HG02970 (cell line): Measurements from ENCODE around the gene PPARGC1A.

Experiments used
- ATAC-seq: cut with Tn5 transposase; IDR thresholded peaks from one replicate; pipeline ENCODE4 v1.9.1; 2021; ENCODE audit warnings: mild to moderate bottlenecking, moderate library complexity, moderate number of reproducible peaks; ENCODE audit not compliant: unreplicated experiment, low FRiP score

Gene PPARGC1A

DNA sequence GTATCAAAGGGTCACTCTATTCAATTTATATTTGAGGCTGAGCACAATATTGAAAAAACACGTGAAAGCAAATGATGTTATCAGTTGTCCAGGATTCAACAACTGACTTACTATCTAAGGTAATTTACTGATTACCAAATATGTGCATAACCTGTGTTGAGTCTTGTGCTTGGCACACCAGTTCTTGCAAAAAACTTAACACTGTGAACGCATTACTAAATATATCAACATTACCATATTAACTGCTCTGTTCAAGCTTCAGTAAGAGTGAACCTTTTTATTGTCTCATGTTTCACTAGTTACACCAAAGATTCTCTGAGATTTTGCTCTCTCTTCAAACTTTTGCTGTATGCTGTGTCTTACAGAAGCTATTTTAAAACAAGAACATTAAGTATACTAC is 38.4 kb downstream of the PPARGC1A start:
- no peak for ATAC-seq

DNA sequence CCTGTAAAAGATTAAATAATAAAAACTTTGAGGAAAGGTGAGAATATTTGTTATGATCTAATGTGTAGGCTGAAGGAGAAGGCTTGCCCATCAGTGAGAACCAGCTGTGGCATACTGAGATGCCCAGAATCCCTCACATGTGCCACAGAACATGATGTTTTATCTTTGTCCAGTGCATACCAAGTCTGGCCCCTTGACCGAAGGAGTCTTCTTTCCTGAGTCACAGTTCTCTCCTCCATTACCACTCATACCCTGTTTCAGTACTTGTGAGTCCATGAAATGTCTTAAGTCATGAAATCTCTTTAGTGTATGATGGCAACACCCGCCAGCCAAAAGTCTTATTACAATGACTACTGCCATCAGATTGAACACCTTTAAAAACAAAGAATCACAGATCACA is 42.7 kb downstream of the PPARGC1A start:
- ATAC-seq = no peak

DNA sequence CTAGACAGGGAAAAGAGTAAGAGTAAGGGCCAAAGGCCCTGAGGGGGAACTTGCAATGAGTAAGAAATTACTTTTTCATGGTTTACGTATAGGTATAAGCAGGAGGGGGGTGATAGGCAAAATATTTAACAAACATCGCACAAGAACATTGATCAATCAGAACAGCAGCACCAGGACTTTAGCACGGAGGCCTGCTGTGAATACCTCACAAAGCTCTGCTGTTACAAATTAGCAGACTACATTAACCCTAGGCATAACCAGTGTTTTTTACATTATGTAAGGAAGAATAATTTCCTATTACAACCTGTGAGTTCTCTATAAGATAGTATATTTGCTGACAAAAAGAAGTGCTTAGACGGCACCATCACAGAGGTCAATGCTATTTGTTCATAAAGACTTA is 44.9 kb downstream of the PPARGC1A start:
- no peak for ATAC-seq

DNA sequence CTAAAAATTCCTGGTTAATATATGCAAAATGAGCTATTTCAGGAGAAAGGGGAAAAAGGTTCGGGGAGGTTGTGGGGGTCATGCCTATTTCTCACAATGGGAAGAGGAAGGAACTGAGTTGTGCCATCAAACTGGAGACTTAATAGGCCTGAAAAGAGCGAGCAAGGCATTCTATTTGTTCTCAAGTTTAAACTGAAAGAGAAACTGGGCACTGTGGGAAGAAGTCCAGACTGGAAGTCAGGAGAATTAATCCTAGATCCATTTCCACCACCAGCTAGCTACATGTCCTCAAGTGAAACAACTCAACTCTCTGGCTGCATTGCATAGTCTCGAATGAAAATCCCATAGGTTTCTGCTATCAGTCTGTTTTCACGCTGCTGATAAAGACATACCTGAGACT is 50.6 kb downstream of the PPARGC1A start:
- no peak for ATAC-seq

DNA sequence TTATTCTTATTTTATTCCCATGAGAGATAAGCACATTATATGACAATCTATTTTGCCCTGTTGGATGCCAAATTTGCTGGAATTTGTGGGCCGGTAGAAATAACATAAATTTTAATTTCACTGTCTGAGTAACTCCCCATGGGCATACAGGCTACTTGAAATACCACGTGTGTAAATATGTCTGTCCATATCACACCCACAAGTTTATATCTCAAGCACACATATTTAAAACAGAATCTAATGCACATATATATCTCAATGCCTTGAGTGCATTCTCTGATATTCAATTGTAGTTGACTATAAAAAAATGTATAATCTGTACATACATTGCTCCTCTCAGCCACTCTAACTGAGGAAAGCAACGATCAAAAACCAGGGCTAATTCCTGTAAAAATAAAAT is 51.2 kb downstream of the PPARGC1A start:
- ATAC-seq = no peak

DNA sequence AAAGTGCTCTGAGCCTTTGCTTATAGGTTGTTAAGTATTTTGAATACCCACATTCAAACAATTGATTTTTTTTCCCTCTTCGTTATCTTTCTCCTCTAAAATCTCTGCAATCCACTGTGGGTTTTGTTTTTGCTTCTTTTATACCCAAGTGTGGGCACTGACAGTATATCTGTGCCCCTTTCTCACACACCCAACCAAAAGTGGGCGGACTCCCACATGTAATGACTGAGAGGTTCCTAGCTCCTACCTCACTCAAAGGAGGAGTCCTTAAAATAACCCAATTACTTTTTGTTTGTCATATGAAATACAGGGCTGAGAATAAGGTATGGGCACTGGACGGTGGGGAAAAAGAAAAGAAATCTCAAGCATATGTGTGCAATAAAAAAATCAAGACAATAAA is 51.7 kb downstream of the PPARGC1A start:
- ATAC-seq = no peak

DNA sequence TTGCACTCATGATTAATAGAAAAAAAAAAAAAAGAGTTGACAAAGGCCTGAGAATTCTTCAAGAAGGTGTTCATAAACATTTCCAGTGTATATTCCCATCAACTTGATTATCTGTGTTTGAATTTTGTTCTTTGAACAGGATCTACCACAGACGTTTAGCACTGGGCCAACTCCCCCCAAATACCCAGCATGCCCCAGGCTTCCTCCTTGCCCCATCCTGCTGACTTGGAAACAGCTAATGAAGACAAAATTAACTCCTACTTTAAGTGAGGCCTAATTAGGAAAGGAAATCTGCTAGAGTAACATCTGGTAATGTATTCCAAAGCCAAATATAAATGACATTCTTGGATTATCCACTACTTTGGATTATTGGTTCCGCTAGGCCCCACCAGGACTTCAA is 52.5 kb downstream of the PPARGC1A start:
- no peak for ATAC-seq

DNA sequence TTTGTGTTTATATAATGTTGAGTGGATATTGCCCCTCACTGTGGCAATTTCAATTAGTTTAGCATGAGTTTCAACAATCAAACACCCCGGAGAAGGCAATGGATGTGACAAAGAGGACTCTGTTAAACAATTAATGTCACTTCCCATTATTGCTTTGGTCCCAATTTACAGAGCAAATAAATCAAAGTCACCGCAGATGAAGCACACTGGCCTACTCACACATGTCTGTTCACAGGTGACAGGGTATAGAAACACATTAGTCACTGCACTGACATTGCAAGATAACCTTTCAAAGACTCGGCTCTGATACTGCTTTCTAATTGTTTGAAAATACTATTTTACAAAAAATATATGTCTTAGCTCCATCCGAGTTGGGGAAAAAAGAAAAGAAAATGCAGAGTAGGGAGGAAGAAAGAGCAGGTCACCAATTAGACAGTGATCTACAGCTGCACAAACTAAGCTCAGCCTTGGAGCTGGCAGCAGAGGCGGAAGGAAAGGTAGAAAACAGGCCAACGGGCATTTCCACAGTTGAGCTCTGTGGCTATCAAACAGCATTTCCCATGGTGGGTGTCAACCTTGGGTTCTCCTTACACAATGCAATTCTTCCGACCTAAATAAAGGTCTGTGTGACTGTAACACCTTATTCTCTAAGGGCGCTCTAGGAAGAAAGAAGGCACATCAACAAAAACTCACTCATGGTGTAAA is 53.9 kb downstream of the PPARGC1A start:
- no peak for ATAC-seq

DNA sequence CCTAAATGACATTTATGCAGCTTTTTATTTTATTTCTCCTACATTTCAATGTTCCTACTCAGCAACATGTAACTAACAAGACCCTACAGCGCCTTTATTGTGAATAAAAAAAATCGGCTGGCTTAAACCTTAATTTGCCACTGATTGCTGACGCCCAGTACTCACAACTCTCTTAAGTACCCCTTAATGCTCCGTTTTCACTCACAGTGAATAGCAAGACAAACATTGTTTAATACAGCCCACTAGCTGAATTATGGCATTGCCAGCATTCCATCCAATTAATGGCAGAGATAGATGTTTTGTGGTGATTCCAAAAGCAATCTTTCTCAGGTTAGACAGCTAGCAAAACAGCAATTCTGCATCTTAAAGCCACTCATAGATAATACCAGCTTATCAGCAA is 61.1 kb downstream of the PPARGC1A start:
- no peak for ATAC-seq

DNA sequence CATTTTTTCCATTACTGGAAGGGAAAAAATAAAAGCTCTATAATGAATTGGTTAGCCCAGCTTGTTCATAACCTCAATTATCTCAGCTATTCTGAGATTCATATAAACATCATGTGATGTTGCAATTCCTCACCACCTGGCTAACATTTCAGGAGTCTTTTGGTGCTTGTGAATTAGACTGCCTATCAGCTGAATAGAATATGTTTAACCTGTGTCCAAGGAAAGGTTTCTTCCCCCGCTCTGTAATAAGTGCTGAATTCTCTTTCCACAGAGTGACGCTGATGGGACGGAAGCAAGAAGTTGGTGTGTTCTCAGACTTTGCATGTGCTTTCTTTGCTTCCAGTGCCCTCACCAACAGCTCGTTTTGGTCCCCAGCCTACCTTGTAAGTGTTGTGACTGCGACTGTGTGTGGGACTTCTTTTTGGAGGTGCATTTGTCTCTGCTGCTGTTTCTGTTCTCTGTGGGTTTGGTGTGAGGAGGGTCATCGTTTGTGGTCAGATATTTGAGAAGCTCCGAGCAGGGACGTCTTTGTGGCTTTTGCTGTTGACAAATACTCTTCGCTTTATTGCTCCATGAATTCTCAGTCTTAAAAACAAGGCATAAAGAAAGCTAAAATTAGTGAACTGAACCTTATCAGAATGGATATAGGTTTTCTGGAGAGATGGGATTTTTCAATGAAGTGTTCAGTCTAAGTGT is 61.7 kb downstream of the PPARGC1A start:
- no peak for ATAC-seq

DNA sequence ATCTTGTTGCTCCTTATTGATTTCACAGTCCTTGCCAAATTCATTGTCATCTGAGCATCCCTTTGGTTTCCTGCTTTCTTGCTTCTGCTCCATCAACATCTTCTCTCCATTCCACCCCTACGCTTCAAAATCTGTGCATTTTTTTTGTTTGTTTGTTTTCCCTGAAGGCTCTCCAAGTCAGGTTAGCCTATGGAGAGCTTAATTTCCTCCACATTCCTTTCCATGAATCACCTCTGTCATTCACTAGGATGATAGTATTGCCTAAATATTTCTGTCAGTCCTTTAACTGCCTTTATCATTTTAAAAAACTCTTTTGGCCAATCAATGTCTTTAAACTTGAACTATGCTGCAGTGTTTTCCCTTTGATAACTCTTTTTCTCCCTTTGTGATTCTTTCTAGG is 67.7 kb downstream of the PPARGC1A start:
- ATAC-seq = no peak

DNA sequence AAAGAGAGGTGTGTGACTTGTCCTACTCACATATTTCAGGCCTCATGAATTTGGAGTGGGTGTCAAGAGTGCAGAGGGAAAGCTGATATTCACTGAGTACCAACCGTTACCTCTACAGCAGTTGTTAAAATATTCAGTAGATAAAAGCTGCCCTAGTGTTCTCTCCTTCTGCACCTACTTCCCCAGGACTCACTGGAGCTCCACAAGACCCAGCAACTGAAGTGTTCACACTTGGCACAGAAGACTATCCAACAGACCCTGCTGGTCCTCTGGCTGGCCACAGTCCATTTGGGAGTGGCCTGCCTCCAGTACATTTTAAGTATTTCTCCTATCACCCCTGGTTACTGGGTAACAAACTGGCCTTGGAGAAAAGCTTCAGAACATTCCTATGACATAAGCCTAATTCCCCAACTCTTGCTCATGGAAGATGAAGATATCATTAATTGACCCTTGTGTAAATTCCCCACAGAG is 70.8 kb downstream of the PPARGC1A start:
- no peak for ATAC-seq

DNA sequence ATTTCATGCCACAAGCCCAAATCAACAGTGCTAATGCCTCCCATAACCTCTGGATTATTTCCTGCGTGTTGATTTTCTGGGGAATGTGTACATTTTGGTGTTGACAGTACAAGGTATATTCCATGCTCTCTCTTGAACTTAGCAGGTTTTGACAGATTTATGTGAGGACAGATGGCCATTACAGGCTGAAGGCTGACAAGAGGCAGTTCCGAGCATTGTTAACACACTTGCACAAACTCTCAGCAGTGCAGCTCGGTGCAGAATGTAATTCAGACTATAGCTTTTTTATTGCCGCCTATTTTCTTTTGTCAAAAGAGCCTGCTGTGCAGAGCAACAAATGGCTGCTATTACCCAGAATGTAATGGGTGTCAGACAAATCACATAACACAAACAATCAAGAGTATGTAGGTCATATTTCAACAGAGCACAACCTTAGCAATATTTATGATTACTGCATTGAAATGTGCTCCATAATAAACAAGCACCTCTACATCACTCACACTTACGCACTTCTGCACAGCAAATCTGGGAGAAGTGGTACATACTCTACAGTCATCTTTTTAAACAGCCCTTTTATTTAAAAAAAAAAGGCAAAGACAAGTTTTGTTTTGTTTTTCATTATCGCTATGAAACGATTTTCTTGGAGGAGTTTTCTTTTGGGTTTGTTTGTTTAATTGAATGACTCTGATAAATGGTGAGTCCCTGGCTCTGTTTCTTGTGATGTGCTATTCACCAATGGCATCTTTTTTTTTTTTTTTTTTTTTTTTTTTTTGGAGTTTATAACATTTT is 71.6 kb downstream of the PPARGC1A start:
- no peak for ATAC-seq

DNA sequence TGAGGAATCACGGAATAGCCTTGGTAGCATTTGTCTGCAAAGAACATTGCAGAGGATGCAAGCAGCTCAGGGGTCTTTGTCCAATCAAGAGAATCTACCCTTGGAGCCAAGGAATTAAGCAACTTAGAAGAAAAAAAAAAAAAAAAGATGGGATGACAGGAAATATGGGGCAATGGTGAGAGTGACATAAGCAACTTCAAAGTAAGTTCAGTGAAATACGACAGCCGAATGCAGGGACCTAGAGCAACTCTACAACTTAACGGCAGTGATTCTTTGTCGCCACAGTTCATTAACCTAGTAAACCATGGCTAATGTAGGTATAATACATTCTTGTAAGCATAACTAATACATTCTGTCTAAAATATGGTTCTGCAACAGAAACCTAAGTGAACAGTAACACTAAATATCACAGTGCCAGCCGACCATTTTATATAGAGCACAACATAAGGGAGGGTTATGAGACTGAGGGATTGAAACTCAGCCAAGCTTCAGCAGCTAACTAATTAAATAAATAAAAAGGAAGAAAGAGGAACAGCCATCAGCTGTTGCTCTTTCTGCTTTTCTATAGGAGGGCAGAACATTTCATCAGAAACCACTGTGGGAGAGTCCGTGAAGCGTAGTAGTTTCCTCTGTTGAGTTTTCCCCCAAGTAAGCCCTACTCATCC is 74.7 kb downstream of the PPARGC1A start:
- ATAC-seq = no peak

DNA sequence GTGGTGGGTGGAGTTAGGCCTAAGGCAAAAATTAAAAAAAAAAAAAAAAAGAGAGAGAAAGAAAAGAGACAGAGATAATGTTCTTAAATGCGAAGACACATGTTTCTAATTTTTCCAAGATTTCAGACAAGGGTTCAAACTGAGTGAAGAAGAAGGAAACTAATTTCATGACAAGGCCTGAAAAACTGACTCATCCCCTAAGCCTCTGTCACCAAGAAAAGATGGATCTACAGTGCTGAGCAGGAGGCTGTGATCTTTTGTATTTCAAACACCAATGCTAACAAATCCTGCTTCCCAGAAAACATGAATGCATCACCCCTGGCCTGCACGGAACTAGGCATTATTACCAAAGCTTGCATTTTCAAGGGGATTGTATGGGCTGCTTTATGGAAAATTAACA is 75.3 kb downstream of the PPARGC1A start:
- no peak for ATAC-seq

DNA sequence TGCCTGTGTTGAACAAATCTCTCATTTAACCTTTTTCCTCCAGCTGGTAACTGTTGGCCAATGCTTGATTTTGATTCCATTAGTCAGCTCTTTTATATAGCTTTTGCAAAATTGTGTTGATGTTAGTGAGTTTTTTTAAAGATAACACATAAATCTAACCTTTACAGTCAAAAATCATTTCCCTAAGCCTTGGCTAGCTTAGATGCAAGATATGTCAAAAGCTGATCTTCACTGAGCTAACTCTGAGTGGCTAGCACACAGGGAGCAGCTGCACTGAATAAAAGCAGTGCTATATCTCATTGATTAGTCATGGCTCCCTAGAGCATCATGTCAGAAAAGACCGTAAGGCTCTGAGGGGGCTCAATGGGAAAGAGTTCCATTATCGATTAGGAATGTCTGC is 78.7 kb downstream of the PPARGC1A start:
- no peak for ATAC-seq

DNA sequence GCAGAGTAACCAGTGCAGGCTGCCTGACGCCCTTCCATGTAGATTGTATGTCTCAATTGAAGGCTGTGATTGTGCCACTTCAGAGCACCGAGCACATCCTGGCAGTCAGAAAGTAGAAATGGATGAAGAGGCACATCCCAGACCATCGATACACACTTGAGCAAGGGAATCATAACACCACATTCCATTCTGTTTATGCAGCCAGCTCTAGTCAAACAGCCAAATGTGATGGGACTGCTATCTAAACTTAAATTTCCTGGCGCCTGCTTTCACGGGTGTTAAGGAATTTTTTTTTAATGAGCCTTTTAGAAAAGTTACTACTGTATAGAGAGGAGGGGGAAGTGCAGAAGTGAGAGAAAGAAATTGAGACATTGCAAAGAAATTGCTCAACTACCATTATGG is 84.4 kb downstream of the PPARGC1A start:
- no peak for ATAC-seq

DNA sequence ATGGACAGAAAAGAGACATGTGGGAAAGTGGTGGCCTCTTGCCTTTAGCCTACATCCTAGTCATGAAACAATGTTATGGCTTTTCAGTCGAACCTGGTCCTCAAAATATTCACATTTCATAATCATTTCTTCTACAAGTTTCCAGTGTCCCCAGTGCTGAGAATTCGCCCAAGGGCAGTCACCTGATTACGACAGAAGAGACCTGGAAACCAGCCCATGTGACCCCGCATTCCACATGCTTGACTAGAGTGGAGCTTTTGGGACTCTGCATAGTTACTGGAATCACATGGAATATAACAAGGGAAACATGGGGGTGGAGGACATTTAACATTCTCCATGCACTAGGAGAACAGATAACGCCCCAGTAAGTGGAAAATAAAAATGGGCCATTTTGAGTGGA is 100.1 kb downstream of the PPARGC1A start:
- no peak for ATAC-seq

DNA sequence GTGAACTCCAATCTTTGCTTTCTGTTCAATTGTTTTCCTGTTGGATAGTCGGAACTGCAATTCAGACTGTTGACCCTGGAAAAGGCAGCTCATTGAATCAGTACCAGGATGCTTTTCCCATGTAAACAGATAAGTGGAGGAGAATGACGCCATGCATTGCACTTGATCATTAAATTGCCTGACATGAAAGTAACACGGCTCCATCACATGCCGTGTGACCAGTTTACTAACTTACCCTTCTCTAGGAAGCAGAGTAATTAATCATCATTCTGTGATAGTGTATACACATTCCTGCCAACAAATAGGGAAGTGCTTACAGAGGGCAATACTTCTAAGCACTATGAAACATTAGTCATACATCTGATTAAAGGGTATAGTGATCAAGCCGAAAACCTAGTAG is 101.4 kb downstream of the PPARGC1A start:
- no peak for ATAC-seq

DNA sequence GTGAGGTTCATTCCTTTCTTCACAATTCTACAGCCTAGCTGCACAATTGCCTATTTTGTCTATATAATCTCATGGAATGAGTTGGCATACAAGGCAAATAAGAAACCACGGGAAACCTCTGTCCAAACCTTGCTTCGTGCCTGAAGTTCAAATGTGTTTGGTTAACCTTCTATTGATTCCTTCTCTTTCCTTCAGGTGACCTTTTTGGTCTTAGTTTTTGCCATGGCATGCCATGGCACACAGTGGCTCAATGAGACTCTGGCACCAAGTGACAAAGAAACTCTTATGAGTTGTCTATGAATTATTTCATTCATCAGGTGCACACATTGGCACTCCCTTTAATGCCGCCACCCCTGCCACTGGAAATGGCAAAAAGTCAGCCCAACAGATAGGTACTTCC is 101.8 kb downstream of the PPARGC1A start:
- no peak for ATAC-seq
